HK-2 (cell line): ENCODE results near the gene LDLRAD4.

Experiments used
- DNase-seq: peaks from one replicate; pipeline ENCODE4 v3.0.0-alpha.2; 2018; ENCODE audit not compliant: unreplicated experiment

The LDLRAD4 gene

GRCh38 chr18:13447621-13448334, 229.2 kb downstream of the LDLRAD4 start:
- no peak for DNase-seq

GRCh38 chr18:13448335-13448795, 229.8 kb downstream of the LDLRAD4 start:
- no peak for DNase-seq

GRCh38 chr18:13449651-13450050, 231.1 kb downstream of the LDLRAD4 start:
- DNase-seq = no peak

GRCh38 chr18:13450289-13451212, 232.0 kb downstream of the LDLRAD4 start:
- DNase-seq = no peak

- DNase-seq = no peak
Observed at GRCh38 chr18:13451213-13451540, 232.6 kb downstream of the LDLRAD4 start.

GRCh38 chr18:13451661-13452387, 233.3 kb downstream of the LDLRAD4 start:
- DNase-seq = no peak

GRCh38 chr18:13452388-13452811, 233.8 kb downstream of the LDLRAD4 start:
- no peak for DNase-seq

GRCh38 chr18:13452871-13453680, 234.5 kb downstream of the LDLRAD4 start:
- no peak for DNase-seq

GRCh38 chr18:13453714-13454113, 235.2 kb downstream of the LDLRAD4 start:
- DNase-seq = no peak

GRCh38 chr18:13454363-13455150, 236.0 kb downstream of the LDLRAD4 start:
- no peak for DNase-seq

GRCh38 chr18:13455471-13455870, 236.9 kb downstream of the LDLRAD4 start:
- DNase-seq = no peak

GRCh38 chr18:13455960-13456481, 237.5 kb downstream of the LDLRAD4 start:
- no peak for DNase-seq

- no peak for DNase-seq
Observed at GRCh38 chr18:13456736-13457271, 238.2 kb downstream of the LDLRAD4 start.

GRCh38 chr18:13457327-13457726, 238.8 kb downstream of the LDLRAD4 start:
- DNase-seq = no peak

GRCh38 chr18:13460946-13461345, 242.4 kb downstream of the LDLRAD4 start:
- DNase-seq = no peak

GRCh38 chr18:13461469-13461868, 242.9 kb downstream of the LDLRAD4 start:
- DNase-seq = no peak

GRCh38 chr18:13461936-13462335, 243.4 kb downstream of the LDLRAD4 start:
- DNase-seq = no peak

GRCh38 chr18:13462686-13463085, 244.1 kb downstream of the LDLRAD4 start:
- no peak for DNase-seq

GRCh38 chr18:13463526-13464210, 245.1 kb downstream of the LDLRAD4 start:
- no peak for DNase-seq
